ENCODE data around the gene IFTAP. TPM values are rescaled to one million over a fixed set of nuclear protein-coding genes. Genes with fewer than 3 reads are reported as not detected.

IFTAP gene
- polyA plus RNA-seq, 1 experiment: 9.3 TPM

DNA sequence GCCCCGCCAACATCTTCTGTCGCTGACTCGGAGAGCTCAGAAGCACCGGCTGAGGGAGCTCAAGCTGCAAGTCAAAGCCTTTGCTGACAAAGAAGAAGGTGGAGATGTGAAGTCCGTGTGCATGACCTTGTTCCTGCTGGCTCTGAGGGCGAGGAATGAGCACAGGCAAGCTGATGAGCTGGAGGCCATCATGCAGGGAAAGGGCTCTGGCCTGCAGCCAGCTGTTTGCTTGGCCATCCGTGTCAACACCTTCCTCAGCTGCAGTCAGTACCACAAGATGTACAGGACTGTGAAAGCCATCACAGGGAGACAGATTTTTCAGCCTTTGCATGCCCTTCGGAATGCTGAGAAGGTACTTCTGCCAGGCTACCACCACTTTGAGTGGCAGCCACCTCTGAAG lies 19.8 kb upstream of the IFTAP start:
- DNase-seq (ENCODE audit: low read depth): no peak
- Histone ChIP-seq H3K36me3 (ENCODE audit: control insufficient read depth, insufficient read depth, low read length) (no peaks in the 10 kb centered on the region), H3K4me3 (ENCODE audit: low read depth, low read length) (no peak overlapping the region), H3K27me3 (ENCODE audit: control insufficient read depth, insufficient read depth, low read length) (peaks cover 2% of the 10 kb centered on the region)
- TF ChIP-seq, protein P1, sequence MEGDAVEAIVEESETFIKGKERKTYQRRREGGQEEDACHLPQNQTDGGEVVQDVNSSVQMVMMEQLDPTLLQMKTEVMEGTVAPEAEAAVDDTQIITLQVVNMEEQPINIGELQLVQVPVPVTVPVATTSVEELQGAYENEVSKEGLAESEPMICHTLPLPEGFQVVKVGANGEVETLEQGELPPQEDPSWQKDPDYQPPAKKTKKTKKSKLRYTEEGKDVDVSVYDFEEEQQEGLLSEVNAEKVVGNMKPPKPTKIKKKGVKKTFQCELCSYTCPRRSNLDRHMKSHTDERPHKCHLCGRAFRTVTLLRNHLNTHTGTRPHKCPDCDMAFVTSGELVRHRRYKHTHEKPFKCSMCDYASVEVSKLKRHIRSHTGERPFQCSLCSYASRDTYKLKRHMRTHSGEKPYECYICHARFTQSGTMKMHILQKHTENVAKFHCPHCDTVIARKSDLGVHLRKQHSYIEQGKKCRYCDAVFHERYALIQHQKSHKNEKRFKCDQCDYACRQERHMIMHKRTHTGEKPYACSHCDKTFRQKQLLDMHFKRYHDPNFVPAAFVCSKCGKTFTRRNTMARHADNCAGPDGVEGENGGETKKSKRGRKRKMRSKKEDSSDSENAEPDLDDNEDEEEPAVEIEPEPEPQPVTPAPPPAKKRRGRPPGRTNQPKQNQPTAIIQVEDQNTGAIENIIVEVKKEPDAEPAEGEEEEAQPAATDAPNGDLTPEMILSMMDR (IDR thresholded peaks at IDR 0.05; ENCODE audit: insufficient read depth, low read depth, low read length): no peak
- POLR2A ChIA-PET: no interaction called here
- CTCF ChIA-PET: interaction anchor here (1.2 to 6.0 kb wide), 5 partner anchors 10 to 172 kb away, joined by 3 to 46 read pairs (median 5); no protein-coding TSS in a partner anchor

DNA sequence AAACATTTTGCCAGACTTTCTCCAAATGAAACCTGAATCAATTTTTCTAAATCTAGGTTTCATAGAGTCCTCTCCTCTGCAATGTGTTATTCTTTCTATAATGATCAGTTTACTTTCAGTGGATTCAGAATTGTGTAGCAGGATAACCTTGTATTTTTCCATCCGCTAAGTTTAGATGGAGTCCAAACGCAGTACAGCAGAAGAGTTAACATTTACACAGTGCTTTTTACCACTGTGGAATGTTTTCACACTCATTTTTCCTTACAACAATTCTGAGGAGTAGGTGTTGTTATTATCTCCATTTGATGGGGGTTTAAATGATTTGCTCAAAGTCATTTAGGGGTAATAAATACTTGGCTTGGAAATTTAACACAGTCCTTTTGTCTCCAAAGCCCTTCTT lies 16.9 kb upstream of the IFTAP start:
- CTCF ChIA-PET: interaction anchor here (0.7 to 6.0 kb wide), 3 partner anchors 9 to 170 kb away, joined by 3 to 46 read pairs (median 3); no protein-coding TSS in a partner anchor
- H3K36me3 ChIP-seq (ENCODE audit: control insufficient read depth, insufficient read depth, low read length): no peaks in the 10 kb centered on the region
- POLR2A ChIA-PET: no interaction called here
- no peak for DNase-seq (ENCODE audit: low read depth)
- peaks cover 2% of the 10 kb centered on the region; the same call in 1 of the 2 replicates for H3K27me3 ChIP-seq (ENCODE audit: control insufficient read depth, insufficient read depth, low read length)
- no peak overlapping the region for H3K4me3 ChIP-seq (ENCODE audit: low read depth, low read length)
- TF ChIP-seq, protein P1 (IDR thresholded peaks at IDR 0.05; ENCODE audit: insufficient read depth, low read depth, low read length): no peak

DNA sequence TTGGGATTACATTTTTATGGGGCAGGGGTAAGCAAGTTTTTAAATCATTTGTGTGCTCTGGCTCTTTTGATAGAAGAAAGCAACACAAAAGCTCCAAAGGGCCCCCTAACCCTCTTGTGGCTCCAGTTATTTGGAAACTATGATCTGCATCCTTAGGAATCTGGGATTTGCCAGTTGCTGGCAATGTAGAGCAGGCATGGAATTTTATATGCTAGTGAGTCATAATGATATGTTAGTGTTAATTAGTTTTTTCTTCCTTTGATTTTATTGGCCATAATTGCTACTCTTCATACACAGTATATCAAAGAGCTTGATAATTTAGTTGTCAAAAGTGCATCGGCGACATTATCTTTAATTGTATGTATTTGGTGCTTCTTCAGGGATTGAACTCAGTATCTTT lies 16.4 kb upstream of the IFTAP start:
- Histone ChIP-seq H3K4me3 (ENCODE audit: low read depth, low read length) (no peak overlapping the region), H3K36me3 (ENCODE audit: control insufficient read depth, insufficient read depth, low read length) (no peaks in the 10 kb centered on the region), H3K27me3 (ENCODE audit: control insufficient read depth, insufficient read depth, low read length) (peaks cover 2% of the 10 kb centered on the region; the same call in 1 of the 2 replicates)
- TF ChIP-seq, protein P1 (IDR thresholded peaks at IDR 0.05; ENCODE audit: insufficient read depth, low read depth, low read length): no peak
- DNase-seq (ENCODE audit: low read depth): peak; percentile 24
- POLR2A ChIA-PET: no interaction called here
- CTCF ChIA-PET: interaction anchor here (6.0 kb wide), 1 partner anchor 14 kb away, joined by 46 read pairs; no protein-coding TSS in a partner anchor

DNA sequence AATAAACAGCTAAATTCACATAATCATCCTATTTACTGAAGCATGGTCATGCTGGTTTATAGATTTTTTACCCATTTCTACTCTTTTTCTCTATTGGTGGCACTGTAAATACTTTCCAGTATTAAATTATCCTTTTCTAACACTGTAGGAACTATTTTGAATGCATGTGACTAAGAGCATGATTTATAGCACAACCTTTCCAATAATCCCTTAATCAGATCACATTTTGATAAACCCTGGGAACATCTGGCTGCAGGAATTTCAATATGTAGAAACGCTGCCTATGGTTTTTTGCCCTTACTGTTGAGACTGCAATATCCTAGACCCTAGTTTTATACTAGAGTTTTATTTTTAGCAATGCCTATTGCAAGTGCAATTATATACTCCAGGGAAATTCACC lies 15.8 kb upstream of the IFTAP start:
- peaks cover 2% of the 10 kb centered on the region; the same call in 1 of the 2 replicates for H3K27me3 ChIP-seq (ENCODE audit: control insufficient read depth, insufficient read depth, low read length)
- ChIA-PET CTCF (interaction anchor here (6.0 kb wide), 1 partner anchor 14 kb away, joined by 46 read pairs; no protein-coding TSS in a partner anchor), POLR2A (no interaction called here)
- H3K4me3 ChIP-seq (ENCODE audit: low read depth, low read length): no peak overlapping the region
- no peak for DNase-seq (ENCODE audit: low read depth)
- H3K36me3 ChIP-seq (ENCODE audit: control insufficient read depth, insufficient read depth, low read length): no peaks in the 10 kb centered on the region
- TF ChIP-seq, protein P1 (IDR thresholded peaks at IDR 0.05; ENCODE audit: insufficient read depth, low read depth, low read length): no peak

DNA sequence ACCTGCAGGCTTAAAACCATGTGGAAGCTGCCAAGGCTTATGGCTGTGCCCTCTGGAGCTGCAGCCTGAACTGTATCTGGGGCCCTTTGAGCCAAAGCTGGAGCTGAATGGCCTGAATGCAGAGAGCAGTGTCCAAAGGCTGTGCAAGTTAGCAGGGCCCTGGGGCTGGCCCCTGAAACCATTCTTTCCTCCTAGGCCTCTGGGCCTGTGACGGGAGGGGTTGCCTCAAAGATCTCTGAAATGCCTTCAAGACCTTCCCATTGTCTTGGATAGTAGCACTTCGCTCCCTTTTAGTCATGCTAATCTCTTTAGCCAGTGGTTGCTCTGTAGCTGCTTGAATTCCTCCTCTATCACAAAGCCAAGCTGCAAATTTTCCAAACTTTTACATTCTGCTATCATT lies 12.8 kb upstream of the IFTAP start:
- TF ChIP-seq, protein P1 (IDR thresholded peaks at IDR 0.05; ENCODE audit: insufficient read depth, low read depth, low read length): no peak
- CTCF ChIA-PET: interaction anchor here (0.9 to 2.8 kb wide), 2 partner anchors 17 to 165 kb away, joined by 3 to 9 read pairs; no protein-coding TSS in a partner anchor
- POLR2A ChIA-PET: no interaction called here
- H3K4me3 ChIP-seq (ENCODE audit: low read depth, low read length): no peak overlapping the region
- DNase-seq (ENCODE audit: low read depth): no peak
- H3K27me3 ChIP-seq (ENCODE audit: control insufficient read depth, insufficient read depth, low read length): no peaks in the 10 kb centered on the region
- no peaks in the 10 kb centered on the region for H3K36me3 ChIP-seq (ENCODE audit: control insufficient read depth, insufficient read depth, low read length)
